OCI-LY7 (cell line): ENCODE data around the gene ASMTL. TPM values are rescaled to one million over a fixed set of nuclear protein-coding genes. Genes with fewer than 3 reads are reported as not detected.

ENCODE experiments used
- BruUV-seq: library from RNA; stranded (reverse); fragments of 400-500 nt; replicated peaks from 2 replicates; lab custom pipeline; 2021; lab: Mats Ljungman, UMichigan
- CTCF ChIA-PET: fragments of 300-600 bp; sonication (Branson Sonifier 250); formaldehyde crosslinking; loops from one replicate; lab custom pipeline; 2022; ENCODE audit warnings: antibody characterized with exemption; ENCODE audit not compliant: unreplicated experiment; lab: Charles Lee
- POLR2A ChIA-PET: fragments of 300-600 bp; sonication (Branson Sonifier 250); formaldehyde crosslinking; loops from one replicate; lab custom pipeline; 2022; ENCODE audit warnings: antibody characterized with exemption; lab: Charles Lee
- DNase-seq: peaks from one replicate; pipeline ENCODE4 v3.0.0-alpha.2; 2015; ENCODE audit warnings: low spot score
- H2AFZ ChIP-seq: fragments of 200-600 bp; sonication (generic), shearing (Covaris generic); 2 replicates; pipeline ENCODE4 v1.6.1; 2014; ENCODE audit warnings: mild to moderate bottlenecking, antibody characterized with exemption, low read length, moderate library complexity
- H3K27ac ChIP-seq: fragments of 200-600 bp; sonication (generic); 2 replicates; pipeline ENCODE4 v1.5.1; 2014; ENCODE audit warnings: mixed run types, low read depth, mild to moderate bottlenecking, moderate library complexity, low read length, inconsistent platforms; ENCODE audit not compliant: poor library complexity, severe bottlenecking
- H3K36me3 ChIP-seq: fragments of 200-600 bp; sonication (generic); 2 replicates; pipeline ENCODE4 v1.6.1; 2014; ENCODE audit warnings: mild to moderate bottlenecking, antibody characterized with exemption, low read length, moderate library complexity, mixed read lengths; ENCODE audit not compliant: insufficient read depth
- H3K4me1 ChIP-seq: fragments of 200-600 bp; sonication (generic); 2 replicates; pipeline ENCODE4 v1.5.1; 2014; ENCODE audit warnings: mild to moderate bottlenecking, low read length; ENCODE audit not compliant: insufficient read depth, poor library complexity, severe bottlenecking
- H3K4me2 ChIP-seq: fragments of 200-600 bp; sonication (generic); 2 replicates; pipeline ENCODE4 v1.6.1; 2014; ENCODE audit warnings: mild to moderate bottlenecking, low read length
- H3K4me3 ChIP-seq: fragments of 200-600 bp; sonication (generic); 2 replicates; pipeline ENCODE4 v1.5.1; 2014; ENCODE audit warnings: mild to moderate bottlenecking, low read depth, low read length; ENCODE audit not compliant: poor library complexity, severe bottlenecking
- H3K79me2 ChIP-seq: fragments of 200-600 bp; sonication (generic); 2 replicates; pipeline ENCODE4 v1.6.1; 2016; ENCODE audit warnings: low read depth, mild to moderate bottlenecking, low read length, moderate library complexity, mixed read lengths; ENCODE audit not compliant: insufficient read depth
- H3K9me2 ChIP-seq: fragments of 200-600 bp; sonication (generic); 2 replicates; pipeline ENCODE4 v1.6.1; 2016; ENCODE audit warnings: mild to moderate bottlenecking, low read length, mixed read lengths; ENCODE audit not compliant: insufficient read depth
- H3K9me3 ChIP-seq: fragments of 200-600 bp; sonication (generic); 2 replicates; pipeline ENCODE4 v1.6.1; 2014; ENCODE audit warnings: mild to moderate bottlenecking, mixed run types, low read length, mixed read lengths
- H4K20me1 ChIP-seq: fragments of 200-600 bp; sonication (generic); 2 replicates; pipeline ENCODE4 v1.6.1; 2014; ENCODE audit warnings: mild to moderate bottlenecking, antibody characterized with exemption, low read length, moderate library complexity, mixed read lengths; ENCODE audit not compliant: insufficient read depth
- EZH2phosphoT487 ChIP-seq: fragments of 200-600 bp; sonication (generic); IDR thresholded peaks from 2 replicates; pipeline ENCODE4 v1.6.1; 2018; ENCODE audit warnings: low read depth, borderline replicate concordance, mild to moderate bottlenecking, mixed run types, antibody characterized with exemption, low read length, moderate library complexity, mixed read lengths
- intact Hi-C: fragments of 100-400 bp; cut with micrococcal nuclease; formaldehyde crosslinking; loops from one replicate; pipeline ENCODE4 v1.10.0; 2022; ENCODE audit not compliant: unreplicated experiment
- total RNA-seq, 2 experiments: library from RNA; depleted of rRNA in 1 of 2; stranded (reverse); fragments of >200 nt in 1 of 2; shearing (Covaris generic) in 1 of 2; gene quantifications; 2 replicates each; pipeline ENCODE4 v1.2.3, GENCODE V29; 2014 to 2022
- TF ChIP-seq, protein P1 (sequence below): fragments of 200-600 bp; sonication (generic); conservative IDR thresholded peaks from 2 replicates; pipeline ENCODE4 v1.5.1; 2014; ENCODE audit warnings: mild to moderate bottlenecking, antibody characterized with exemption, low read length, moderate library complexity, mixed read lengths

Gene ASMTL
- total RNA-seq, 2 experiments from 2014 or later, result 17.2 to 37.0 TPM

DNA sequence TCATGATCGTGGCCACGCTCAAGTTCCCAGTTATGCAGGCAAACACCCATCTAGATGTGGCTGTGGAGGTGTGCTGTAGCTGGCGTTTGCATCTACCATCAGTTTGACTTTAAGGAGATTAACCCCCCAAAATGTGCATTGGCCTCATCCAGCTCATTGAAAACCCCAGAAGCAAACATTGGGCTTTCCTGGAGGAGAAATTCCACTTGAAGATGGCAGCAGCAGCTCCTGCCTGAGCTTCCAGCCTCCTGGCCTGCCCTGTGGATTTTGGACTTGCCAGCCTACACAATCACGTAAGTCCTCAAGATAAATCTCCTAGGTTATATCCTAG is 30.6 kb downstream of the ASMTL start:
- H3K79me2 ChIP-seq, result no peaks in the 10 kb centered on the region
- BruUV-seq, result no TSS peak
- H3K4me1 ChIP-seq, result no peaks in the 10 kb centered on the region
- peaks cover 16% of the 10 kb centered on the region for H3K9me3 ChIP-seq
- POLR2A ChIA-PET, result no interaction called here
- no peaks in the 10 kb centered on the region for H4K20me1 ChIP-seq
- no peak overlapping the region for H3K4me3 ChIP-seq
- H3K36me3 ChIP-seq, result peaks cover 99% of the 10 kb centered on the region
- no peak for DNase-seq
- TF ChIP-seq, protein P1, sequence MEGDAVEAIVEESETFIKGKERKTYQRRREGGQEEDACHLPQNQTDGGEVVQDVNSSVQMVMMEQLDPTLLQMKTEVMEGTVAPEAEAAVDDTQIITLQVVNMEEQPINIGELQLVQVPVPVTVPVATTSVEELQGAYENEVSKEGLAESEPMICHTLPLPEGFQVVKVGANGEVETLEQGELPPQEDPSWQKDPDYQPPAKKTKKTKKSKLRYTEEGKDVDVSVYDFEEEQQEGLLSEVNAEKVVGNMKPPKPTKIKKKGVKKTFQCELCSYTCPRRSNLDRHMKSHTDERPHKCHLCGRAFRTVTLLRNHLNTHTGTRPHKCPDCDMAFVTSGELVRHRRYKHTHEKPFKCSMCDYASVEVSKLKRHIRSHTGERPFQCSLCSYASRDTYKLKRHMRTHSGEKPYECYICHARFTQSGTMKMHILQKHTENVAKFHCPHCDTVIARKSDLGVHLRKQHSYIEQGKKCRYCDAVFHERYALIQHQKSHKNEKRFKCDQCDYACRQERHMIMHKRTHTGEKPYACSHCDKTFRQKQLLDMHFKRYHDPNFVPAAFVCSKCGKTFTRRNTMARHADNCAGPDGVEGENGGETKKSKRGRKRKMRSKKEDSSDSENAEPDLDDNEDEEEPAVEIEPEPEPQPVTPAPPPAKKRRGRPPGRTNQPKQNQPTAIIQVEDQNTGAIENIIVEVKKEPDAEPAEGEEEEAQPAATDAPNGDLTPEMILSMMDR, result no peak
- TF ChIP-seq EZH2phosphoT487, result no peak
- H3K27ac ChIP-seq, result no peak overlapping the region
- H3K9me2 ChIP-seq, result no peaks in the 10 kb centered on the region
- no peak overlapping the region for H3K4me2 ChIP-seq
- intact Hi-C loops, result no loop called here
- no peak overlapping the region for H2AFZ ChIP-seq
- CTCF ChIA-PET, result no interaction called here

DNA sequence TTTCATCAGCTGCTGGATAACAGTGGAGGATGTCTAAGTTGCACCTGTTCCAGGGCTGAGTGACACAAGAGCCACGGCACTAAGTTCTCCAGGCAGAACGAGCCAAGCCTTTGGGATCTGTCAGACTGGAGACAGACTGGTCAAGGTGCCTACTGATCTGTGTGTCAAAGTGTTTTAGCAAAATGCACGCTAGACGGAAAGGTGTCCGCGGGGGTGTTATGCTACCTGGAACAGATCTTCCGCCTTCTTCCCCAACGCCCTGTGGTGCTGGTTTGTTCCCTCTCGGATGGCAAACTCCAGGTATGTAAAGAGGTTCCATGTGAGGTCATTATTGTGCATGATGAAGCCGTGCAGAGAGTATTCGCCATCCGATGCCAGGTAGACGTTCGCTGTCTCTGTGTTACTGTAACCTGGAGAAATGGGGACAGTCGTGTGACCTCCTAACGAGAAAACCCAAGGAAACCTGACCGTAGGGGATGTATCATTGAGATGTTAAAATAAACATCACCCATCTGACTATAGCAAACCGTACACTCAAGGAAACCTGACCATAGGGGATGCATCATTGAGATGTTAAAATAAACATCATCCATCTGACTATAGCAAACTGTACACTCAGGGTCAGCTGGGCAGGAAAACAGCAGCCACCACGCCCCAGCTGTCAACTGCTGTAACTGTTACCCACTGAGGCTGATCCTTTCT is 31.1 kb downstream of the ASMTL start:
- Histone ChIP-seq H3K4me2 (no peak overlapping the region), H4K20me1 (no peaks in the 10 kb centered on the region), H3K36me3 (peaks cover 99% of the 10 kb centered on the region), H3K4me3 (no peak overlapping the region), H3K9me3 (peaks cover 16% of the 10 kb centered on the region), H3K4me1 (no peaks in the 10 kb centered on the region), H3K9me2 (no peaks in the 10 kb centered on the region), H3K79me2 (no peaks in the 10 kb centered on the region), H2AFZ (no peak overlapping the region), H3K27ac (no peak overlapping the region)
- DNase-seq, result no peak
- BruUV-seq, result no TSS peak
- TF ChIP-seq EZH2phosphoT487, result no peak
- TF ChIP-seq, protein P1, result no peak
- intact Hi-C loops, result no loop called here
- ChIA-PET POLR2A (no interaction called here), CTCF (no interaction called here)

DNA sequence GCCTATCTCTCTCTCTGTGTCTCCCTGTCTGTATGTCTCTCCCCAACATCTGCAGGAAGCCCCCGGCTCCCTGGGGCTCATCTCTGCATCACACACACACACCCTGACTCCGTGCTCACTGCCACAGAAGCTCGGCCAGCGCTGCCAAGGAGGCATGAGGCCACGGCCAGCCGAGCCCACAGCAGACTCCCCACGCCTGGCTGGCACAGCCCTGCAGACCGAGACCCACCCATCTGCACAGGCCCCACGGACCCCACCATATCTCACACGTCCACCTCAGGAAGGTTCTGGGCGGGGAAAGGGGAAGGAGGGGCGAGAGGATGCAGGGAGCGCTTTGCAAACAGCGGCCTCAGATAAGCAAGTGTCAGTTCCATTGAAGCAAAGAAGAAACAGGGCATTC is 32.3 kb downstream of the ASMTL start:
- ChIA-PET CTCF (no interaction called here), POLR2A (no interaction called here)
- BruUV-seq, result no TSS peak
- no peak overlapping the region for H3K27ac ChIP-seq
- H2AFZ ChIP-seq, result no peak overlapping the region
- DNase-seq, result no peak
- no peaks in the 10 kb centered on the region for H3K9me2 ChIP-seq
- no peaks in the 10 kb centered on the region for H4K20me1 ChIP-seq
- no peaks in the 10 kb centered on the region for H3K79me2 ChIP-seq
- H3K4me1 ChIP-seq, result no peaks in the 10 kb centered on the region
- H3K4me2 ChIP-seq, result no peak overlapping the region
- TF ChIP-seq EZH2phosphoT487, result no peak
- TF ChIP-seq, protein P1, result no peak
- peaks cover 98% of the 10 kb centered on the region for H3K36me3 ChIP-seq
- intact Hi-C loops, result no loop called here
- H3K9me3 ChIP-seq, result peaks cover 16% of the 10 kb centered on the region
- H3K4me3 ChIP-seq, result no peak overlapping the region
